HG03558 (cell line): ENCODE data around the gene VAV1.
"Not testable (repeated sequence)": the region's sequence is repeated elsewhere in the genome, so short reads cannot be mapped to it uniquely, and the experiment has no call there.

Experiments used
- ATAC-seq: cut with Tn5 transposase; IDR thresholded peaks from one replicate; pipeline ENCODE4 v1.9.1; 2021; ENCODE audit warnings: moderate number of reproducible peaks; ENCODE audit not compliant: unreplicated experiment; ENCODE audit errors: extremely low read depth

Gene VAV1

DNA sequence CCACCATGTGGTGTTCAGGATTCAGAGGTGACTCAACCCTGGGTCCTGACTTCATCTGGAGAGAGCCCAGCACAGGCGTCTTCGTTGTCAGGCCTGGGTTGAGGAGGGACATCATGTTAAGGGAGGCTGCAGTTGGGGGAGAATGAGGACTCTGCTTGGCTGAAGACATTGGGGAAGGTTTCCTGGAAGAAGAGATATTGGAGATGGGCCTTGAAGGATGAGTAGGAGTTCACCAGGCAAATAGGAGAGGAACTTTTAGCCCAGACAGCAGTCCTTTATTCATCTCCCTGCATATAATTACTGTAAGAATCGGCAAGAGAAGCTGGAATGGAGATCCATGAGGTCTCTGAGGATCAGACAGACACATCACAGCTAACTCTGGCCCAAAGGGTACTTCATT, 38.9 kb downstream of the VAV1 start:
- ATAC-seq = no peak

DNA sequence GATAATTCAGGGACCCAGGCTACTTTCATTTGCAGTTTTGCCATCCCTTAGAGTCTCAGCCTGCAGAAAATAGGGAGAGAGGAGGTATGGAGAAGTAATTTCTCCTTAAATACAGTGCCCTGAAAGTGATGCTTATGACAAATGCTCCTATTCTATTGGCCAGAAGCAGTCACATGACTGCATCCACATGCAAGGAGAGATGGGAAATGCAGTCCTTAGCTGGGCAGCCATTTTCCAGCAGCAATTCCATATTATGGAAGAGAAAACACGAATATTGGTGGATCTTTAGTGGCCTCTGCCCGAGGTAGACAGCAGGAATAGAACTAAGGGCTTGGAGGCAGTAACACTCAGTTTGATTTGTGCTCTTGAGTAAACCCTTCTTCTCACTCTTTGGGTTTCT, 39.4 kb downstream of the VAV1 start:
- ATAC-seq = no peak

DNA sequence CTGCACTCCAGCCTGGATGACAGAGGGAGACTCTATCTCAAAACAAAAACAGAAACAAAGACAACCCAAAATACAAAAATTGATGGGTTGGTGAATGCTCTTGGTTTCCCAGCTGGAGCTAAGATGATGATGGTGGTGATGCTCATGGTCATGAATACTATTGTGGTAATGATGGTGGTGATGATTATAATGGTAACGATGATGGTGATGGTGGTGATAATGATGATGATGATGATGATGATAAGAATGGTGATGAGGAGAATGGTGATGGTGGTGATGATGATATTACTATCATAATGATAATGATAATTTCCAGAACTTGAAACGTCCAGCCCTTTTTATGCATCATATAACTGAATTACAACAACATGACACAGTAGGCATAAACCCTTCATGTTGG, 40.1 kb downstream of the VAV1 start:
- no peak for ATAC-seq

DNA sequence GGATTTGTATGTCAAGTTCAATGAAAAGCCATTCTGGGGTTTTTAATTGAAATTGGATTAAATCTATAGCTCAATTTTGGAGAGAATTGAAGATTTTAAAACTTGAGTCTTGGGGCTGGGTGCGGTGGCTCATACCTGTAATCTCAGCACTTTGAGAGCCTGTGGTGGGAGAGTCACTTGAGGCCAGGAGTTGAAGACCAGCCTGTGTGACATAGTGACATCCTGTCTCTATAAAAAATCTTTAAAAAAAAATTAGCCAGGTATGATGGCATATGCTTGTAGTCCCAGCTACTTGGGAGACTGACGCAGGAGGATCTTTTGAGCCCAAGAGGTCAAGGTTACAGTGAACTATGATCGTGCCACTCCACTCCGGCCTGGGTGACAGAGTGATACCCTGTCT, 41.2 kb downstream of the VAV1 start:
- ATAC-seq = no peak

DNA sequence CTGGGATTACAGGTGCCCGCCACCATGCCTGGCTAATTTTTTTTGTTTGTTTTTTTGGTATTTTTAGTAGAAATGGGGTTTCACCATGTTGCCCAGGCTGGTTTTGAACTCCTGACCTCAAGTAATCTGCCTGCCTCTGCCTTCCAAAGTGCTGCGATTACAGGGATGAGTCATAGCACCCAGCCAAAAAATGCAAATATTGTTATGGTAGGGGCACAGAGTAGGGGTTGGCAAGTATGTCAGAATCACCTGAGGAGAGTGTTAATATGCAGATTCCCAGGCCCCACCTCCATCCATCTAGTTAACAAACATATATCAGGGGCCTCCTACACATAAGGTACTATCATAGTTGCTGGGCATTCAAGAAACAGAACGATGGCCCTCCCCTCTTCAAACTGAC, 44.7 kb downstream of the VAV1 start:
- no peak for ATAC-seq

DNA sequence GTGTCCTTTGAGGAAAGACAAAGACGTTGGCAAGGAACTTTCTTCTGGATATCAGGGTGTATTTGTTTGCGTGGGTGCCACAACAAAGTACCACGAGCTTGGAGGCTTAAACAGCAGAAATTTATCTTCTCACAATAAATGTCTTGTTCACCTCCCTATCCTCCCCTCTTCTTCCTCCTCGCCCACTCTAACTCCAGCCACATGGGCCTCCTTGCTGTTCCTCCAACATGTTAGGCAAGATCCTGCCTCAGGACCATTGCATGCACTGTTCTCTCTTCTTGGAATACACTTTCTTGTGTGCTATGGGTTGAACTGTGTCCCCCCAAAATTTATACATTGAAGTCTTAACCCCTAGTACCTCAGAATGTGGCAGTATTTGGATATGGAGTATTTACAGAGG, 45.7 kb downstream of the VAV1 start:
- ATAC-seq = no peak

DNA sequence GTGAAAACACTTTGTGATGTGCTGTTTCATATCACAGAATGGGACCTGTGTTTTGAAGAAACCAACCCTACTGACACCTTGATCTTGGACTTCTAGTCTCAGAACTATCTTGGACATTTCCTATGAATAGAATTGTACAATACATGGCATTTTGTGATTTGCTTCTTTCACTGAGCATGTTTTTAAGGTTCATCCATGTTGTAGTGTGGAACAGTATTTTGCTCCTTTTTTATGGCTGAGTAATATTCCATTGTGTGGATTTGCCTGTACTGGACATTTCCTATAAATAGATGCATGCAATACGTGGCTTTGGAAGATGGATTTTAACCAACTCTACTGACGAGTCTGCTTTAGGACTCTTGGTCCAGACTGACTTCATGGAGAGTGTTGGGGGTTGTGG, 46.8 kb downstream of the VAV1 start:
- ATAC-seq = no peak

DNA sequence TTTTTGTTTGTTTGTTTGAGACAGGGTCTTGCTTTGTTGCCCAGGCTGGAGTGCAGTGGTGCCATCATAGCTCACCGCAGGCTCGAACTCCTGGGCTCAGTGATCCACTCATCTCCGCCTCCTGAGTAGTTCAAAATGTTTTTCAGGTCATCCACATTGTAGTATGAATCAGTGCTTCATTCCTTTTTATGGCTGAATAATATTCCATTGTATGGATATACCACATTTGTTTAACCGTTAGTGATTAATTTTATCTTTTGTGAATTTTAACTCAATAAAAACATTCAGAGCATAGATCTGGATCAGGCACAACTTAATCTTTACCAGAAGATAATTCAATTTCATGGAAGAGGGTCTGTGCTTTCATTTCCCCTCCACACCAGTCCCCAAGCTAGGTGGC, 47.7 kb downstream of the VAV1 start:
- ATAC-seq = no peak

DNA sequence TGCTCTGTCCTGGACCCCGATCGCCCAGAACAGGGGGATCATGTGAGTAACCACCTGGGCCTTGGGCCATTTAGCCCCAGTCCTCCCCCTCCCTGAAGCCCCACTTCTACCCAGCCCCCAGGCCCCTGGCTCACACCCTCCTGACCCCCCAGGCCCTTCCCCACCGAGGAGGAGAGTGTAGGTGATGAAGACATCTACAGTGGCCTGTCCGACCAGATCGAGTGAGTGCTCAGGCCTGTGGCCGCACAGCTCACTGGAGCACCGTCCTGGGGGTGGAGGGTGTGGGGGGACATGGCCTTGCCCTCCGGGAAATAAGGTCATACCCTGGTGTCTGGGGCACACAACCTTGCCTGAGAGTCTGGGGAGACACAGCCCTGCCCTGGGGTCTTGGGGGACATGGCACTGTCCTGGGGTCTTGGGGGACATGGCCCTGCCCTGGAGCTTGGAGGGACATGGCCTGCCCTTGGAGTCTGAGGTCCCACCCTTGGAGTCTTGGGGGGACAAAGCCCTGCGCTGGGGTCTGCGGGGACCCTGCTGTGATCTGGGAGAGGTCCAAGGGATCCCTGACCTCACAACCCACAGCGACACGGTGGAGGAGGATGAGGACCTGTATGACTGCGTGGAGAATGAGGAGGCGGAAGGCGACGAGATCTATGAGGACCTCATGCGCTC, 49.3 kb downstream of the VAV1 start:
- ATAC-seq = no peak

DNA sequence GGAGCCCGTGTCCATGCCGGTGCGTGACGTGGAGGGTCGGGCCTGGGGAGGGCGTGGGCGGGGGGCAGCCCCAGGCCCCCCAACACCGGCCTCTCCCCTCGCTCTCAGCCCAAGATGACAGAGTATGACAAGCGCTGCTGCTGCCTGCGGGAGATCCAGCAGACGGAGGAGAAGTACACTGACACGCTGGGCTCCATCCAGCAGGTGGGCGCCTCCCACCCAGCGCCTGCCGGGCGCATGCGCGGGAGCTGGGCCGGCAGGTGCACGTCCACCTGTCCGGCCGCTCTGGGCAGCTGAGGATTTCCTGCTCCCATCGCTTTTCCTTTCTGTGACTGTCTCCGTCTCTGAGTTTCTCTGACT, 49.8 kb downstream of the VAV1 start:
- no peak for ATAC-seq

DNA sequence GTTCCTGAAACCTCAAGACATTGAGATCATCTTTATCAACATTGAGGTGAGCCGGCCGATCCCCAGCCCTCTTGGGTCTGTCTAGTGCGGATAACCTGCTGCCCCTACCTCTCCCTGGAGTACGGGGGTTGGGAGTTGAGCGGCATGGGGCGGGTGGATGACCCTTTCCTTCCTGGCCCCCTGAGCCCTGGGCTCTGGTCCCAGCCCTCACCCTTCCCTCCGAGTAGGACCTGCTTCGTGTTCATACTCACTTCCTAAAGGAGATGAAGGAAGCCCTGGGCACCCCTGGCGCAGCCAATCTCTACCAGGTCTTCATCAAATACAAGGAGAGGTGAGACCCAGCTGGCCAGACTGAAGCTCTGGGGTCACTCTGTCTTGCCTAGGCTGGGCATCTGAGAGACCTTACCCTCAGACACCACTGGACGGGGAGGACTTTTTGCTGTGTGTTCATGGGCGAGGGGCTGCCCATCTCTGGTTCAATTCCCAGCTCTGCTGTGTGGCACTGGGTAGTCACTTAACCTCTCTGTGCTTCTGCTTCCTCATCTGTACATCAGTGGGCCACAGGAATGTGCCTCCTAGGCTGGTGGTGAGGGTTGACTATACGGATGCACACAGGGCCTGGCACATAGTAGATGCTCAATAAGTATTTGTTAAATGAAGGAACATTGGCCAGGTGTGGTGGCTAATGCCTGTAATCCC, 52.7 kb downstream of the VAV1 start:
- no peak for ATAC-seq

DNA sequence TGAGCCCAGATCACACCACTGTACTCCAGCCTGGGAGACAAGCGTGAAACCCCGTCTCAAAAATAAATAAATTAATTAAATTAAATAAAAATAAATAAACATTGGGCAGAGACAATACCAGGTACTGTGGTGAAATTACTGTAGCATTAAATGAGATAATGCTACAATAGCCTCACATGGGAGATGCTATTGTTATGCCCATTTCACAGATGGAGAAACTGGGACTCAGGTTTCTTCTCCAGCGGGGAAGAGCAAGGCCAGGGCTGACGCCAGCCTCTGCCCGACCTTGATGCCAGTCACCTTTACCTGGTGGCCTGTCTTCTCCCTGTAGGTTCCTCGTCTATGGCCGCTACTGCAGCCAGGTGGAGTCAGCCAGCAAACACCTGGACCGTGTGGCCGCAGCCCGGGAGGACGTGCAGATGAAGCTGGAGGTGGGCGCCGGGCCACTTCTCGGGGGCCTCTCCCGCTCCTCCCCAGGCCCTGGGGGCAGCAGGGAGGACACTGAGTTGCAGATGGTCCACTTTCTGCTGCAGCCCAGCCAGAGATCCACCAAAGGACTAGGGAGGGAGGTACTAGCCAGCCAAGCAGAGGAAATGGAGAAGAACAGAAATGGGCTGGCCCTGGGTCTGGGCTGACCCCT, 53.9 kb downstream of the VAV1 start:
- no peak for ATAC-seq

DNA sequence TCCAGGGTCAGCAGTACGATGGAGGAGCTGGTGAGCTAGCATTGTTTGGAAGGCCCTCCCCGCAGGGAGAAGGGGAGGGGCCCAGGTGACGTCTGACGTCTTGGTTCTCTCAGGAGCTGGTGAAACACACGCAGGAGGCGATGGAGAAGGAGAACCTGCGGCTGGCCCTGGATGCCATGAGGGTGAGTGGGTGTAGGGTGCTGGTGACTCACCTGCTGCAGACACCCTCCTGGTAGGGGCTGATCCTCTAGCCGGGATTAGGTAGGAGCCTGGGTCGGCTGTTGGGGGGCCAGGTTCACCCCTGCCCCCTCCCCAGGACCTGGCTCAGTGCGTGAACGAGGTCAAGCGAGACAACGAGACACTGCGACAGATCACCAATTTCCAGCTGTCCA, 55.8 kb downstream of the VAV1 start:
- ATAC-seq = no peak

DNA sequence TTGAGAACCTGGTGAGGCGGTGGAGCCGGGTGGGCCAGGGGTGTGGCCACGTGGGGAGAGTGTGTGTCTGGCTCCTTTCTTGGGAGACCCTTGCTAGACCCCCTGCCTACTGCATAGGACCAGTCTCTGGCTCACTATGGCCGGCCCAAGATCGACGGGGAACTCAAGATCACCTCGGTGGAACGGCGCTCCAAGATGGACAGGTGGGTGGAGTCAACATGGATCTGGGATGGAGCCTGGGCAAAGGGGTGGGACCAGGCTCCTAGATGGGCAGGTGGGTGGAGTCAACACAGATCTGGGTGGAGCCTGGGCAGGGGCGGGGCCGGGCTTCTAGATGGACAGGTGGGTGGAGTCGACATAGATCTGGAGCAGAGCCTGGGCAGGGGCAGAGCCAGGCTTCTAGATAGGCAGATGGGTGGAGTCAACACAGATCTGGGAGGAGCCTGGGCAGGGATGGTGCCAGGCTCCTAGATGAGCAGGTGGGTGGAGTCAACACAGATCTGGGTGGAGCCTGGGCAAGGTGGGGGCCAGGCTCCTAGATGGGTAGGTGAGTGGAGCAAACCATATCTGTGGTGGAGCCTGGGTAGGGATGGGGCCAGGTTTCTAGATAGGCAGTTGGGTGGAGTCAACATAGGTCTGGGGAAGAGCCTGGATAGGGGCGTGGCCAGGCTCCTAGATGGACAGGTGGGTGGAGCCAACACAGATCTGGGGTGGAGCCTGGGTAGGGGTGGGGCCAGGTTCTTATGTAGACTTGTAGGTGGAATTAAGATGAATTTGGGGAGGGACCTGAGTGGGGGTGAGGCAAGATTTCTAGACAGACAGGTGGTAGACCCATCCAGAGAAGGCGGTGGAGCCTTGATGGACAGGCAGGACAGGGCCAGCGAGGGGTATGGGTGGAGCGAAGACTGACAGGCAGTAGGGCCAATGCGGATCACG, 56.5 kb downstream of the VAV1 start:
- ATAC-seq = no peak

DNA sequence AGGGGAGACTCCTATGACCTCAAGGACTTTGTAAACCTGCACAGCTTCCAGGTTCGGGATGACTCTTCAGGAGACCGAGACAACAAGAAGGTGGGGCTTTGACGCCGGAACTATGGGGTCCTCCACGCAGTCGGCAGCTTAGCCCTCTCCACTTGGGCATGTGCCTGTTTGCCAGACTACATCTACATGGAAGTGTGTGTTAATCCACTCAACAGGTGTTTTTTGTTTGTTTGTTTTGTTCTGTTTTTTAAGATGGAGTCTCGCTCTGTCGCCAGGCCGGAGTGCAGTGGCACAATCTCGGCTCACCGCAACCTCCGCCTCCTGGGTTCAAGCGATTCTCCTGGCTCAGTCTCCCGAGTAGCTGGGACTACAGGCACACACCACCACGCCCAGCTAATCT, 57.3 kb downstream of the VAV1 start:
- ATAC-seq = not testable (repeated sequence)

DNA sequence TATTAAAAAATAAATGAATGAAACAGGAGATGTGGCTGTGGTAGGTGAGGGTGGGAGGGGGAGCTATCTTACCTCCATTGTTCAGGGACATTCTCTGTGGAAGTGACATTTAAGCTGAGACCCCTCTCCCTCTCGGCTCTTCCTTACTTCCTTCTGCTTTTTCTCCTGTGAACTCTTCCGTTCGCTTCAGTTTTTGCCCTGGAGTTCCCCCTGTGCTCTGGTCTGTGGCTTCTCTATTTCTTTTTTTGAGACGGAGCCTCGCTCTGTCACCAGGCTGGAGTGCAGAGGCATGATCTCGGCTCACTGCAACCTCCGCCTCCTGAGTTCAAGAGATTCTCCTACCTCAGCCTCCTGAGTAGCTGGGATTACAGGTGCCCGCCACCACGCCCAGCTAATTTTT, 58.6 kb downstream of the VAV1 start:
- ATAC-seq = not testable (repeated sequence)

DNA sequence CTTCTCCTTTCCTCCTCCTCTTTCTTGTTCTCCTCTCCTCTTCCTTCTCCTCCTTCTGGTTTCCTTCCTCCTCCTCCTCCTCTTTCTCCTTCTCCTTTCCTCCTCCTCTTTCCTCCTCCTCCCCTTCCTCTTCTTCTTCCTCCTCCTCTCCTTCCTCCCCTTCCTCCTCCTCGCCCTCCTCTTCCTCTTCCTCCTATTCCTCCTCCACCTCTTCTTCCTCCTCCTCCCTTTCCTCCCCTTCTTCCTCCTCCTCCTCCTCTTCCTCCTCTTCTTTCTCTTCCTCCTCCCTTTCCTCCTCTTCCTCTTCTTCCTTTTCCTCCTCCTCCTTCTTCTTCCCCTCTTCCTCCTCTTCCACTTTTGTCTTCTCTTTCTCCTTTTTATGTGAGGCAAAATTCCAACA, 59.9 kb downstream of the VAV1 start:
- ATAC-seq = no peak

DNA sequence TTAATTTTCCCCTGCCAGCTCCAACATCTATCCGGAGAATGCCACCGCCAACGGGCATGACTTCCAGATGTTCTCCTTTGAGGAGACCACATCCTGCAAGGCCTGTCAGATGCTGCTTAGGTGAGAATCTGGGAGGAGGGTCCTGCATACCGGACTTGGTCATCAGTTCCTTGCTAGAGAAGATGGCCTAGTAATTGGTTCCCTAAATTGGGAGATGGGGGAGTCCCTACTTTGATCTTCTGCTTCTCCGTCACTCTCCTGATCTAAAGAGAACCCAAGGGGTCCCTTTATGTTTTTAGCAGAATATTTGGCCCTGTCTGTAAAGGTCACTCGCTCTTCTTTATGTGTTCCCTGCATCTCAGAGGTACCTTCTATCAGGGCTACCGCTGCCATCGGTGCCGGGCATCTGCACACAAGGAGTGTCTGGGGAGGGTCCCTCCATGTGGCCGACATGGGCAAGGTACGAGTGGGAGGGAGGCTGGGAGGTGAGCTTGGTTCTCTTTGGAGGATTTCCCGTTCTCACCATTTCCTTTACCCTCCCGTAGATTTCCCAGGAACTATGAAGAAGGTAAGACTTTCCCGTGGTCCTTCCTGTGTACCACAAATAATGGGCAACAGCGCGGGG, 60.8 kb downstream of the VAV1 start:
- no peak for ATAC-seq

DNA sequence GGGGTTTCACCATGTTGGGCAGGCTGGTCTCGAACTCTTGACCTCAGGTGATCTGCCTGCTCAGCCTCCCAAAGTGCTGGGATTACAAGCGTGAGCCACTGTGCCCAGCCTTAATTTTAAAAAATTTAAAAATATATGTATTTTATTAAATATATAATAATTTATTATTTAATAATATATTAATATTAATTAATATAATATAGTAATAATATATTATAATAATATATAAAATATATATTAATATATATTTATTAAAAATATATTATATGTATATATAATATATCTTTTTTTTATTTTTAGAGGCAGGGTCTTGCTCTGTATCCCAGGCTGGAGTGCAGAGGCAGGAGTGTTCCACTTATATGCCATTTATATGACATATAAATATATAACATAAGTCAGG, 61.9 kb downstream of the VAV1 start:
- no peak for ATAC-seq

DNA sequence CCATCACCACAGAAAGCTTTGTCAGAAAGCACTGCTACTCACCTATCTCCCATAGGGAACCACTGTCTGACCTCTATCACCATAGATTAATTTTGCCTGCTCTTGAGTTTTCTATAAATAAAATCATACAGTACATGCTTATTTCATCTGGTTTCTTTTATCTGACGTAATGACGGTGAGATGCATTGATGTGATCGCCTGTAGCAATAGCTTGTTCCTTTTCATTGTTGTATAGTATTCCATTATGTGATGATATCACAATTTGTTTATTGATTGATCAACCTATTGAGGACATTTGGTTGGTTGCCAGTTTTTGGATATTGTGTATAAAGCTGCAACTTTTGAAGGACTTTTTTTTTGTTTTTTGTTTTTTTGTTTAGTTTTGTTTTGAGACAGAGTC, 63.0 kb downstream of the VAV1 start:
- ATAC-seq = no peak
